ENCODE data around the gene SDSL. TPM values are rescaled to one million over a fixed set of nuclear protein-coding genes. Genes with fewer than 3 reads are reported as not detected.
A peak's percentile ranks its signal among the peaks of the same experiment; 100 is the strongest.

Gene SDSL
- total and polyA plus RNA-seq, 2 of the 13 experiments (the other 11 are each of a cell fraction or from before 2014, with no cell fraction given): 1.2 to 1.7 TPM

DNA sequence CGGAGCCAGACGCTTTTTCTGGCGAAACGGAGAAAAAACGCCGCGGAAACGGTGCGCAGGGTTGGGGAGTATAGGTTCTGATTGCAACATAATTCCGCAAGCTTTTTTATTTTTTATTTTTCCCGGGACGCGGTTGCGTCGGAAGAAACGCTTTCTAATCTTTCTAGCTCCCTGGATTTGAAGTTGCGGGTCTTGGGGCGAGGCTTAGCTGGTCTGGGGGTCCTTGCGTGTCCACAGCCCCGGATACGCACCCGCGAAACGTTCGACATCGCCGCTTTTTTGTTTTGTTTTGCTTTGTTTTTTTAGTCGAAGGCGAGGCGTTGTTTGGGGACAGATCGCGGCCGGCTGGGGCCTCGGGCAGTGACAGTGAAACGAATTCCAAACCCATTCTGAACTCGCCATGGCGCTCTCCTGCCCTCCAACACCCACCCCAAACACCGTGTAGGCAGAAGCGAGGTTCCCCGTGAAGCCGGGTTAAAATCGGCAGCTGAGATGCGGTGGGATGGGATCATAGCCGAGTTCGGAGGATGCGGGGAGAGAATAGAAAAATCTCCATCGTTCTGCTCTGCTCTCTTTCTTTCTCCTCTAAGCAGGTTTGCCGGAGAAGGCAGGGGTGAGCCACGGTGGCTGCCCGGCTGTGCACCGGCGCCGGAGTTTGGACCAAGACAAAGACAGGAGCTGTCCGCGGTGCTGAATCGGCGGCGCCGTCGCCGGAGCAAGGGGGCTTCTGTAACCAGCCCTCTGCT, 57.6 kb downstream of the SDSL start (continued):
- TF ChIP-seq KDM4B (CRISPR knock-in tag; IDR thresholded peaks at IDR 0.05): peak; percentile 62; the same call in 1 of the 2 replicates
- 0 out of 2 replicates have a peak, but pooled peaks have one; percentile 39 for TF ChIP-seq ZBTB10 (CRISPR knock-in tag; IDR thresholded peaks at IDR 0.05; ENCODE audit: borderline replicate concordance)
- TF ChIP-seq ZNF782 (CRISPR knock-in tag; IDR thresholded peaks at IDR 0.05; ENCODE audit: borderline replicate concordance): no peak
- TF ChIP-seq GABPB1 (CRISPR knock-in tag; IDR thresholded peaks at IDR 0.05): peak; percentile 45; the same call in 1 of the 2 replicates
- no peak for TF ChIP-seq NPAS2 (CRISPR knock-in tag; IDR thresholded peaks at IDR 0.05; ENCODE audit: borderline replicate concordance)
- no peak for TF ChIP-seq AKAP8 (CRISPR knock-in tag; IDR thresholded peaks at IDR 0.05)
- no peak for TF ChIP-seq SMYD3 (CRISPR knock-in tag; IDR thresholded peaks at IDR 0.05)
- TF ChIP-seq ZFP36L2 (CRISPR knock-in tag; IDR thresholded peaks at IDR 0.05): 0 out of 2 replicates have a peak, but pooled peaks have one; percentile 64
- 0 out of 2 replicates have a peak, but pooled peaks have one; percentile 76 for TF ChIP-seq ISX (CRISPR knock-in tag; conservative IDR thresholded peaks at IDR 0.05)
- peak; percentile 56; the same call in 1 of the 2 replicates for TF ChIP-seq ARHGAP35 (CRISPR knock-in tag; IDR thresholded peaks at IDR 0.05; ENCODE audit: borderline replicate concordance)
- peak; percentile 80; the same call in 1 of the 2 replicates for TF ChIP-seq HOXA5 (CRISPR knock-in tag; IDR thresholded peaks at IDR 0.05)
- no peak for TF ChIP-seq ZNF720 (CRISPR knock-in tag; IDR thresholded peaks at IDR 0.05)
- TF ChIP-seq ZNF143 (CRISPR knock-in tag; IDR thresholded peaks at IDR 0.05): no peak
- no peak for TF ChIP-seq ZMYM2 (CRISPR knock-in tag; IDR thresholded peaks at IDR 0.05)
- no peak for TF ChIP-seq NFIB (CRISPR knock-in tag; IDR thresholded peaks at IDR 0.05; ENCODE audit: borderline replicate concordance)
- peak; percentile 73; the same call in 1 of the 2 replicates for TF ChIP-seq KLF15 (CRISPR knock-in tag; IDR thresholded peaks at IDR 0.05; ENCODE audit: borderline replicate concordance)
- TF ChIP-seq ZNF570 (CRISPR knock-in tag; IDR thresholded peaks at IDR 0.05; ENCODE audit: borderline replicate concordance): no peak
- TF ChIP-seq MEIS1 (CRISPR knock-in tag; IDR thresholded peaks at IDR 0.05; ENCODE audit: borderline replicate concordance): no peak
- TF ChIP-seq SMARCC2 (IDR thresholded peaks at IDR 0.05): no peak
- TF ChIP-seq DRAP1 (CRISPR knock-in tag; IDR thresholded peaks at IDR 0.05): no peak
- TF ChIP-seq ZNF703 (CRISPR knock-in tag; IDR thresholded peaks at IDR 0.05; ENCODE audit: borderline replicate concordance): no peak
- no peak for TF ChIP-seq ZNF75D (CRISPR knock-in tag; IDR thresholded peaks at IDR 0.05; ENCODE audit: borderline replicate concordance)
- no peak for TF ChIP-seq GTF2F1 (IDR thresholded peaks at IDR 0.05; ENCODE audit: low read length)
- TF ChIP-seq TBX2 (CRISPR knock-in tag; IDR thresholded peaks at IDR 0.05; ENCODE audit: borderline replicate concordance): no peak
